Mesodermal cell (in vitro differentiated cells): ENCODE data around the gene ZNF534. TPM values are rescaled to one million over a fixed set of nuclear protein-coding genes. Genes with fewer than 3 reads are reported as not detected.
A peak's percentile ranks its signal among the peaks of the same experiment; 100 is the strongest.

Source experiments
- H3K27ac ChIP-seq: 2 replicates; pipeline ENCODE4 v1.7.0; 2013; ENCODE audit warnings: mild to moderate bottlenecking, low read depth, low read length, moderate library complexity; ENCODE audit not compliant: severe bottlenecking
- H3K36me3 ChIP-seq: 2 replicates; pipeline ENCODE4 v1.7.1; 2013; ENCODE audit warnings: mild to moderate bottlenecking, low read length, moderate library complexity; ENCODE audit not compliant: control insufficient read depth, insufficient read depth
- H3K4me1 ChIP-seq: one replicate; pipeline ENCODE4 v1.7.1; 2013; ENCODE audit warnings: mild to moderate bottlenecking, low read length; ENCODE audit not compliant: insufficient read depth, control insufficient read depth, poor library complexity, severe bottlenecking
- H3K4me3 ChIP-seq: 2 replicates; pipeline ENCODE4 v1.7.0; 2013; ENCODE audit warnings: low read length, control low read depth, mild to moderate bottlenecking; ENCODE audit not compliant: insufficient read depth, poor library complexity, severe bottlenecking; ENCODE audit errors: extremely low read depth
- H3K9me3 ChIP-seq: 2 replicates; pipeline ENCODE4 v1.7.1; 2013; ENCODE audit warnings: mild to moderate bottlenecking, low read length, moderate library complexity; ENCODE audit not compliant: control insufficient read depth
- WGBS, 2 experiments: methylation state at CpG; one replicate each; pipeline ENCODE4 v1.1.5; 2013; ENCODE audit warnings: missing lambda C conversion rate in 2 of 2; ENCODE audit not compliant: insufficient coverage in 2 of 2; 5-methylcytosine and 5-hydroxymethylcytosine counted together
- polyA plus RNA-seq, 2 experiments: library from polyadenylated mRNA; stranded (reverse); fragments of 50-300 nt; gene quantifications; one replicate each; pipeline ENCODE4 v1.2.3, GENCODE V29; 2013

ZNF534 gene
- polyA plus RNA-seq (2013, experiment 1 of 2), result not detected
- not detected for polyA plus RNA-seq (2013, experiment 2 of 2)

DNA sequence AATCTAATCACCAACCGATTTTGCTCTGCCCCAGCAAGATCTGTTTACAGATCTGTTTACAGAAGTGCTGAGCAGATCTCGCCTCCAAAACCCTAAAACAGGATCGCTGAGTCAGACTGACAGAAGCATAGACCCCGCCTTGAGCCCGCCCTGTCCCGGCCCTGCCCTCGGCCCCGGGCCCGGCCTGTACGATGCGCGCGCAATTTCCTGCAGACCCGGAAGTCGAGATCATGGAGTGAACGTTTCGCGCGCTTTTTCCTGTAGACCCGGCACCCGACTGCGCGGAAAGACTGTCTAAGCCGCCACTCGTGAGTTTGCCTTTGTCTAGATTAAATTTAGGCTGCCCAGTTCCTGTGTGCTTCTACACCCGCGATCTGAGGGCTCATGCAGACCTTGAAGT lies at the start of gene ZNF534:
ZNF534 (plus strand) TSS at position 212 of the 400 bp plus-strand sequence. CDS start 2,327 bp downstream, outside the sequence.
- Histone ChIP-seq H3K9me3 (peaks cover 58% of the 10 kb centered on the region), H3K27ac (no peak within 1 kb of the TSS), H3K36me3 (no peaks in the 10 kb centered on the region), H3K4me1 (no peaks in the 10 kb centered on the region), H3K4me3 (no peak within 1 kb of the TSS)
- WGBS, 2 experiments, result 94 to 95% methylated on average over 26 to 27 of the region's 27 CpGs

DNA sequence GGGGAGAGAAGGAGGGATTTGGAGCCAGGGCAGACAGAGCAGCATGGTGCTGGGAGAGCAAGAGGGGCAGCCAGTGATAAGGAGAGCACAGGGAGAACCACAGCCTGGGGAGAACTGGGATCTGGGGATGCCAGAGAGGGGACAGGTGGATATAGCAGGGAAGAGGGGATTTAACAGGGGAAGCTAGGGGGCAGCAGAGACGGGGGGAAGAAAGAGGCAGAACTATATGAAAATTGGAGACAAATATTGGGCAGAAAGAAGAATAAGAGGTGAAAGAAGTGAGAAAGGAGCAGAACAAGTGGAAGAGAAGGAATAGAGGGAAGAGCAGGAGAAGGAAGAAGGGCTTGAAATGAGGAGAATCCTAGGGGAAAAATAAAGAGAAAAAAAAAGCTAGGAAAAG lies 37.8 kb upstream of the ZNF534 start:
- no peak overlapping the region for H3K27ac ChIP-seq
- 55 to 70% methylated on average over 1 of the region's 1 CpG for WGBS, 2 experiments
- H3K9me3 ChIP-seq, result peaks cover 52% of the 10 kb centered on the region
- H3K4me3 ChIP-seq, result no peak overlapping the region
- no peaks in the 10 kb centered on the region for H3K36me3 ChIP-seq
- H3K4me1 ChIP-seq, result no peaks in the 10 kb centered on the region

DNA sequence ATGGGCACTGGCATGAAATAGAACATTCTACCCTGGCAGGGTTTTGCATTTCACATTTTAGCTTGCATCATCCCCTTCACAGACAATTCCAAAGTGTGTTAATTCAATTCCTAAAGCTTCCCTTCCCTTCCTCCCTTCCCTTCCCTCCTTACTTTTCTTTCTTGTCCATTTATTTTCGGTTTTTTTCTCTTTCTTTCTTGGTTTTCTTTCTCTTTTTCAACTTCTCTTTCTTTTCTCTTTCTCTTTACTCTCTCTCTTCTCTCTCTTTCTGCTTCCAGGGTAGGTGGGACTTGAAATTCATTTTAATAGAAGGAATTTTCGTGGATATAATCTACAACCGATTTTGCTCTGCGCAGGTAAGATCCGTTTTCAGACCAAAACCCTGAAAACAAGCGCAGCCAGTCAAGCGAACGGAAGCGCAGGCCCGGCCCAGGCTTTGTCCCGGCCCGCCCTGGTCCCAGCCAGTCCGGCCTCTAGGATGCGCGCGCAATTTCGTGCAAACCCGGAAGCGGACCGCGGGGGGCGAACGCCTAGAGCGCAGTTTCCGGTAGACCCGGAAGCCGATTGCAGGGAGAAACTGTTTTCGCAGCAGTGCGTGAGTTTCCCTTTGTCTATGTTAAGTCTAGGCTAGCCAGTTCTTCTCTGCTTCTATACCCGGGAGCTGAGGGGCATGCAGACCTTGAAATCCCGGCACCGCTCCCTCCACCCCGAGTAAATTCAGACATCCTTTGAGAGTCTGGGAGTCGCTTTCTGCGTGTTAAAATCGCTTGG lies 31.5 kb upstream of the ZNF534 start, which contains the start of gene ZNF528:
ZNF528 (plus strand) TSS at position 540 of the 771 bp plus-strand sequence. CDS start 4,165 bp downstream, outside the sequence.
- H3K36me3 ChIP-seq, result no peaks in the 10 kb centered on the region
- H3K27ac ChIP-seq, result no peak within 1 kb of the TSS
- no peaks in the 10 kb centered on the region for H3K4me1 ChIP-seq

GRCh38 chr19:52398081-52398441 lies 30.9 kb upstream of the ZNF534 start:
- WGBS, 2 experiments, result 78 to 80% methylated on average over 8 to 12 of the region's 14 CpGs
- Histone ChIP-seq H3K4me1 (no peaks in the 10 kb centered on the region), H3K27ac (no peak overlapping the region), H3K36me3 (no peaks in the 10 kb centered on the region), H3K9me3 (peaks cover 52% of the 10 kb centered on the region), H3K4me3 (no peak overlapping the region)

More for the DNA sequence above, 31.5 kb upstream of the ZNF534 start, which contains the start of gene ZNF528:
- Histone ChIP-seq H3K9me3 (peaks cover 52% of the 10 kb centered on the region), H3K4me3 (no peak within 1 kb of the TSS)
- WGBS, 2 experiments, result 85 to 87% methylated on average over 34 to 36 of the region's 36 CpGs

- Histone ChIP-seq H3K36me3 (no peaks in the 10 kb centered on the region), H3K4me3 (no peak overlapping the region), H3K27ac (no peak overlapping the region), H3K9me3 (peaks cover 42% of the 10 kb centered on the region), H3K4me1 (no peaks in the 10 kb centered on the region)
- 88 to 91% methylated on average over 2 to 6 of the region's 6 CpGs for WGBS, 2 experiments
These were observed 18.7 kb upstream of the ZNF534 start for GRCh38 chr19:52410276-52410675.

DNA sequence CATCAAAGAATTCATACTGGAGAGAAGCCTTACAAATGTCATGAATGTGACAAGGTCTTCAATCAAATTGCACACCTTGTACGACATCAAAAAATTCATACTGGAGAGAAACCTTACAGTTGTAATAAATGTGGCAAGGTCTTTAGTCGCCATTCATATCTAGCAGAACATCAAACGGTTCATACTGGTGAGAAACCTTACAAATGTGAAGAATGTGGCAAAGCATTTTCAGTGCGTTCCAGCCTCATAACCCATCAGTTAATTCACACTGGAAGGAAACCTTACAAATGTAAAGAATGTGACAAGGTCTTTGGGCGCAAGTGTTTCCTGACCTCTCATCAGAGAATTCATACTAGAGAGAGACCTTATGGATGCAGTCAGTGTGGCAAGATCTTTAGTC lies 13.2 kb upstream of the ZNF534 start:
- Histone ChIP-seq H3K36me3 (no peaks in the 10 kb centered on the region), H3K27ac (no peak overlapping the region), H3K4me1 (no peaks in the 10 kb centered on the region), H3K4me3 (no peak overlapping the region), H3K9me3 (peaks cover 60% of the 10 kb centered on the region)
- 84% methylated on average over 2 of the region's 5 CpGs; no CpG with 5 or more reads in 1 of the 2 experiments for WGBS, 2 experiments

DNA sequence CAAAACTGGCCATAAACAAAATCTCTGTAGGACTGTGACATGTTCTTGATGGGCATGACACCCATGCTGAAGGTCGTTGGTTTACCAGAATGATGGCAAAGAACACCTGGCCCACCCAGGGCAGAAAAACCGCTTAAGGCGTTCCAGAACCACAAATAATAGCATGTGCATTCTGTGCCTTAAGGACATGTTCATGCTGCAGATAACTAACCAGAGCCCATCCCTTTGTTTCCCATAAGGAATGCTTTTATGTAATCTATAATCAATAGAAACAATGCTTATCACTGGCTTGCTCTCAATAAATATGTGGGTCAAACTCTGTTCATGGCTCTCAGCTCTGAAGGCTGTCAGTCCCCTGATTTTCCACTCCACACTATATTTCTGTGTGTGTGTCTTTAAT lies 13.2 kb downstream of the ZNF534 start:
- Histone ChIP-seq H3K9me3 (peaks cover 56% of the 10 kb centered on the region), H3K36me3 (no peaks in the 10 kb centered on the region)
- 61 to 68% methylated on average over 3 of the region's 3 CpGs for WGBS, 2 experiments

DNA sequence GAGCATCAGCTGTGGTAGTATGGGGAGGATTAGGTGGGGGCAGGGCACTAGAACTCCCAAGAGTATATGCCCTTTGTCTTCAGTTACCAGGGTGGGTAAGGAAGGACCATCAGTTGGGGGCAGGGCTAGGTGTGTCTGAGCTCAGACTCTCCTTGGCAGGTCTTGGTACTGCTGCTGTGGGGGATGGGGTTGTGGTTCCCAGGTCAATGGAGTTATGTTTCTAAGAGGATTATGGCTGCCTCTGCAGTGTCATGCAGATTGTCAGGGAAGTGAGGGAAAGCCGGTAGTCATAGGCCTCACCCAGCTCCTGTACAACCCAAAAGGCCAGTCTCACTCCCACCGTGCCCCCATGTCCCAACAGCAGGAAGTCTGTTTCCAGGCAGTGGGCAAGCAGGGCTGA lies 15.6 kb downstream of the ZNF534 start:
- WGBS, 2 experiments, result 0% methylated on average over 1 of the region's 2 CpGs
- Histone ChIP-seq H3K9me3 (peaks cover 39% of the 10 kb centered on the region), H3K27ac (no peak overlapping the region), H3K36me3 (no peaks in the 10 kb centered on the region), H3K4me3 (no peak overlapping the region), H3K4me1 (no peaks in the 10 kb centered on the region)

More for the DNA sequence above, 13.2 kb downstream of the ZNF534 start:
- no peak overlapping the region for H3K4me3 ChIP-seq
- no peak overlapping the region for H3K27ac ChIP-seq
- no peaks in the 10 kb centered on the region for H3K4me1 ChIP-seq

DNA sequence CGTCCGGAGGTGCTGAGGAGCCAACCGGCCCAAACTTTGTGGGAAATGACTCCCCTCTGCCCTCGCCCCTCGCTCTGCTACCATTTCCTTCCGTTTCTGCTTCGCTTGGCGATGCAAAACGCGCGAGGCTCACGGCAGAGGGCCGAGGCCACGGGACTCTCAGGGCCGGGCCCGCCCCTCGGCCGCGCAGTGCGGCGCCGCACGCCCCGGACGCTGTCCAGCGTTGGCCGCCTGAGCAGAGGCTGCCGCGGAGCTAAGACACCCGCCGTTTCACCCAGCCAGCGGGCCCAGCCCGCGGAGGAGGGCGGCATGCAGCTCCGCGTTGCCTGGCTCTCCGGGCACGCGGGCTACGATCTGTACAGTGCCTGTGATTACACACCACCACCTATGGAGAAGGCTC lies 22.3 kb downstream of the ZNF534 start:
- no peak overlapping the region for H3K4me3 ChIP-seq
- no peaks in the 10 kb centered on the region for H3K36me3 ChIP-seq
- no peaks in the 10 kb centered on the region for H3K4me1 ChIP-seq
- peaks cover 54% of the 10 kb centered on the region for H3K9me3 ChIP-seq
- H3K27ac ChIP-seq, result no peak overlapping the region
- WGBS, 2 experiments, result 92 to 94% methylated on average over 34 to 40 of the region's 41 CpGs

DNA sequence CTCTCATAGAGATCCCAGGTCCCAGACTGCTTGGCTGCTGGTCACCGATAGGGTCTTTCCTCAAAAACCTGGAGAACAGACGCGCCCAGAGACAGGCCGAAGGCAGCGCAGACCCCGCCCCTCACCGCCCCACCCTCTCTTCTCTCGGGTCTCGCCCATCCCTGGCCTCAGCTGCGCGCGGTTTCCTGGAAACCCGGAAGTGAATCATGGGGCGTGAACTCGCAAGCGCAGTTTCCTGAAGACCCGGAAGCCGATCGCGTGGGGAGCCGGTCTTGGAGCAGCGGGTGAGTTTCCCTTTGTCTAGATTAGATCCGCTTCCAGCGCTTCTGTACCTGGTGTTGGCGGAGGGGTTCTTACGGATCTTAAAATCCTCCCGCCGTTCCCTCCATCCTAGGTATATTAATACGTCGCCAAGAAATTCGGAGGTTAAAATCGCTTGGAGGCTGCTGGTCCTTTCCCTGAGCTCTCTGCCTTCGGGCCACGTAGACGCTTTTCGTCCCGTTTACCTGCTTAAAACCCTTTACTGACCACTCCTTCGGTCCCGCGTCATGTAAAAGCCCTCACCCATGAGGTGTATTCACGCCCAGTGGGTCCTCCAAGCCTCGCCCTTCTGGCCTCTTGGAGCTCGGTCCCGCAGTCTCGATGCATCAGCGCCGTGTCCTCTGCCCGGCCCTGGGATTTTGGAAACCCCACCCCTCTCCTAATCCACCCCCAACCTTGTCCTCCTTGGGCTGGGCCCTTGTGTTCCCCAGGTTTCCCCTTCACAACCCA lies 24.6 kb downstream of the ZNF534 start, which contains the start of gene ZNF578:
ZNF578 (plus strand) TSS at position 230 of the 771 bp plus-strand sequence. CDS start 48,293 bp downstream, outside the sequence.
- WGBS, 2 experiments, result 54 to 59% methylated on average over 37 to 46 of the region's 48 CpGs
- no peak within 1 kb of the TSS for H3K27ac ChIP-seq
- H3K36me3 ChIP-seq, result no peaks in the 10 kb centered on the region
- no peaks in the 10 kb centered on the region for H3K4me1 ChIP-seq
- H3K9me3 ChIP-seq, result peaks cover 69% of the 10 kb centered on the region
- H3K4me3 ChIP-seq, result peak within 1 kb of the TSS; percentile 28
